Chondrocyte (in vitro differentiated cells): ENCODE measurements around the gene MCM5. TPM values are rescaled to one million over a fixed set of nuclear protein-coding genes. Genes with fewer than 3 reads are reported as not detected.

Experiments
- DNase-seq: peaks from one replicate; pipeline ENCODE4 v3.0.0; 2021; ENCODE audit warnings: mixed read lengths, low spot score
- H3K27ac Mint-ChIP-seq: one replicate; pipeline ENCODE4 v1.8.0; 2021; ENCODE audit warnings: mild to moderate bottlenecking, moderate library complexity, mixed read lengths; ENCODE audit not compliant: unreplicated experiment
- H3K27me3 Mint-ChIP-seq: 2 replicates; pipeline ENCODE4 v1.8.0; 2021; ENCODE audit warnings: low read depth, mixed read lengths
- H3K36me3 Mint-ChIP-seq: 2 replicates; pipeline ENCODE4 v1.8.0; 2021; ENCODE audit warnings: low read depth, mixed read lengths
- H3K4me1 Mint-ChIP-seq: 2 replicates; pipeline ENCODE4 v1.8.0; 2021; ENCODE audit warnings: low read depth, mild to moderate bottlenecking, mixed read lengths
- H3K4me3 Mint-ChIP-seq: one replicate; pipeline ENCODE4 v1.8.0; 2021; ENCODE audit warnings: mild to moderate bottlenecking, moderate library complexity, mixed read lengths; ENCODE audit not compliant: unreplicated experiment
- H3K9me3 Mint-ChIP-seq: 2 replicates; pipeline ENCODE4 v1.8.0; 2021; ENCODE audit warnings: low read depth, mixed read lengths
- total RNA-seq: library from RNA; stranded (reverse); gene quantifications from 3 replicates; pipeline ENCODE4 v1.2.1, GENCODE V29; 2021
- TF ChIP-seq, protein P1 (sequence below): fragments of 200-600 bp; sonication (generic); IDR thresholded peaks from 2 replicates; pipeline ENCODE4 v1.5.0; 2021; ENCODE audit warnings: antibody characterized with exemption, mild to moderate bottlenecking, moderate library complexity

The MCM5 gene
- total RNA-seq, 1 donor from 2014 or later = 14.4 TPM

DNA sequence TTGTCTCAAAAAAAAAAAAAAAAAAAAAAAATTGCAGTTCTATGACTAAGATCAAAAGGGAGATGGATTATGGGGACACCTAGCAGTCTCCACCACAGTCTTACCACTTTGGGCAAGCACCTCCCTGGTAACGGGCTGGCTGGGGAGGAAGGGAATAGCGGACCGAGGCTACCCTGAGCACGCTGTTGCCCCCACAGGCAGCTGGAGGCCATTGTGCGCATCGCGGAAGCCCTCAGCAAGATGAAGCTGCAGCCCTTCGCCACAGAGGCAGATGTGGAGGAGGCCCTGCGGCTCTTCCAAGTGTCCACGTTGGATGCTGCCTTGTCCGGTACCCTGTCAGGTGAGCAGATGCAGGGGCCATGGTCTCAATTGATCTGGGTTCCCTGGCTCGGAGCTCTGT is 21.2 kb downstream of the MCM5 start:
- TF ChIP-seq, protein P1, sequence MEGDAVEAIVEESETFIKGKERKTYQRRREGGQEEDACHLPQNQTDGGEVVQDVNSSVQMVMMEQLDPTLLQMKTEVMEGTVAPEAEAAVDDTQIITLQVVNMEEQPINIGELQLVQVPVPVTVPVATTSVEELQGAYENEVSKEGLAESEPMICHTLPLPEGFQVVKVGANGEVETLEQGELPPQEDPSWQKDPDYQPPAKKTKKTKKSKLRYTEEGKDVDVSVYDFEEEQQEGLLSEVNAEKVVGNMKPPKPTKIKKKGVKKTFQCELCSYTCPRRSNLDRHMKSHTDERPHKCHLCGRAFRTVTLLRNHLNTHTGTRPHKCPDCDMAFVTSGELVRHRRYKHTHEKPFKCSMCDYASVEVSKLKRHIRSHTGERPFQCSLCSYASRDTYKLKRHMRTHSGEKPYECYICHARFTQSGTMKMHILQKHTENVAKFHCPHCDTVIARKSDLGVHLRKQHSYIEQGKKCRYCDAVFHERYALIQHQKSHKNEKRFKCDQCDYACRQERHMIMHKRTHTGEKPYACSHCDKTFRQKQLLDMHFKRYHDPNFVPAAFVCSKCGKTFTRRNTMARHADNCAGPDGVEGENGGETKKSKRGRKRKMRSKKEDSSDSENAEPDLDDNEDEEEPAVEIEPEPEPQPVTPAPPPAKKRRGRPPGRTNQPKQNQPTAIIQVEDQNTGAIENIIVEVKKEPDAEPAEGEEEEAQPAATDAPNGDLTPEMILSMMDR = no peak
- no peaks in the 10 kb centered on the region for H3K27me3 Mint-ChIP-seq
- no peak overlapping the region for H3K4me3 Mint-ChIP-seq
- H3K4me1 Mint-ChIP-seq = peaks cover 5% of the 10 kb centered on the region
- peaks cover 15% of the 10 kb centered on the region for H3K36me3 Mint-ChIP-seq
- no peak for DNase-seq
- H3K9me3 Mint-ChIP-seq = no peaks in the 10 kb centered on the region
- no peak overlapping the region for H3K27ac Mint-ChIP-seq

DNA sequence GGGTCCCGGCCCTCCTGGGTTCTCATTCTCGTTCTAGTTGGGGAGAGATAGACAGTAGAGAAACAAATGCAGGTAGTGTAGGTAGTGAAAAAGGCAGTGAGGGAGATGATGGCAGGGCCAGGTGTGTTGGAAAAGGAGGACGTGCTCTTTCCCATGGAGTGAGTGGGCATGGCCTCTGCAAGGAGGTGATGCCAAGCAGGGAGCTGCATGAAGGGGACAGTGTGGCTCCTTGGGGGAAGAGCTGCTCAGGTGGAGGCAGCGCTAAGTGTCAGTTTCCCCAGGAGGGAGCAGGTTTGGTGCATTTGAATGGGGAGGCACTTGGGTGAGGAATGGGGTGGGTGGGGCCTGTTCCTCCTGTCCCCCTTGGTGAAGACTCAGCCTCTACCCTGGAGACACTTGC is 22.2 kb downstream of the MCM5 start:
- Mint-ChIP-seq H3K36me3 (peaks cover 8% of the 10 kb centered on the region), H3K4me3 (no peak overlapping the region), H3K27ac (no peak overlapping the region), H3K27me3 (no peaks in the 10 kb centered on the region), H3K9me3 (no peaks in the 10 kb centered on the region), H3K4me1 (peaks cover 14% of the 10 kb centered on the region)
- TF ChIP-seq, protein P1 = no peak
- DNase-seq = no peak

DNA sequence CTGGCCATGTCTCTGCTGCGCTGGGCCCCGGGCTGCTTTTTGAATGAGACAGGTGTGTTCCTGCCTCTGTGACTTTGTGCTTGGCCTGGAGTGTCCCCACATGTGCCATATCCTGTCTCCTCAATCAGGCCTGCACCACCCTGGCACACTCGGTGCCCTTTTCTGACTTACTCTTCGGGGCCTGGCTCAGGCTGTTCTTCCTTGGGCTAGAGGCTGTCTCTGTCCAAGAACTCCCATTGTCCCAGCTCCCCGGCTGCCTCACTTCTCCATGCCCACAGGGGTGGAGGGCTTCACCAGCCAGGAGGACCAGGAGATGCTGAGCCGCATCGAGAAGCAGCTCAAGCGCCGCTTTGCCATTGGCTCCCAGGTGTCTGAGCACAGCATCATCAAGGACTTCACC is 23.0 kb downstream of the MCM5 start:
- Mint-ChIP-seq H3K27me3 (no peaks in the 10 kb centered on the region), H3K4me3 (no peak overlapping the region), H3K4me1 (peaks cover 14% of the 10 kb centered on the region), H3K27ac (no peak overlapping the region), H3K36me3 (peaks cover 5% of the 10 kb centered on the region), H3K9me3 (no peaks in the 10 kb centered on the region)
- DNase-seq = no peak
- TF ChIP-seq, protein P1 = no peak

DNA sequence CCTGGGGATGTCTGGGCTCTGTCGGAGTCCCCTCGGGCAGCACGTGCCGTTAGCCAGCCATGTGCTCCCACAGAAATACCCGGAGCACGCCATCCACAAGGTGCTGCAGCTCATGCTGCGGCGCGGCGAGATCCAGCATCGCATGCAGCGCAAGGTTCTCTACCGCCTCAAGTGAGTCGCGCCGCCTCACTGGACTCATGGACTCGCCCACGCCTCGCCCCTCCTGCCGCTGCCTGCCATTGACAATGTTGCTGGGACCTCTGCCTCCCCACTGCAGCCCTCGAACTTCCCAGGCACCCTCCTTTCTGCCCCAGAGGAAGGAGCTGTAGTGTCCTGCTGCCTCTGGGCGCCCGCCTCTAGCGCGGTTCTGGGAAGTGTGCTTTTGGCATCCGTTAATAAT is 24.1 kb downstream of the MCM5 start:
- no peak overlapping the region for H3K4me3 Mint-ChIP-seq
- H3K27me3 Mint-ChIP-seq = no peaks in the 10 kb centered on the region
- H3K27ac Mint-ChIP-seq = no peak overlapping the region
- H3K9me3 Mint-ChIP-seq = no peaks in the 10 kb centered on the region
- no peak for DNase-seq
- TF ChIP-seq, protein P1 = no peak
- H3K4me1 Mint-ChIP-seq = peaks cover 14% of the 10 kb centered on the region
- H3K36me3 Mint-ChIP-seq = peaks cover 4% of the 10 kb centered on the region

DNA sequence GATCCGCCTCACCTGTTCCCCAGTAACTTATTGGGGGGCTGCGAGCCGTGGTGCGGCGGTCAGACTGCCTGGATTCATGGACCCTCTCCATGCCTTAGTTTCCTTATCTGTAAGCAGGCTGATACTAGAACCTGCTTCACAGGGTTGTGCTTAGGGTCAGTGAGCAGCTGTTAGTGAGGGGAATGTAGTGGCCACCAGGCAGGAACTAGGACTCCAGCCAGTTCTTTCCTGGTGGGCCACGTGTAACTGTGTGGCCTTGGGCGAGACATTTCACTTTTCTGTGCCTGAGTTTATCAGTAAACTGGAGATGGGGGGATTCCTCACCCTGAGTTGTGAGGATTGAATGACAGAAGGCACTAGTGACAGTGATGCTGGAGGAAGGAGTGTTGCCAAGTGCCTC is 24.8 kb downstream of the MCM5 start:
- Mint-ChIP-seq H3K4me1 (peaks cover 14% of the 10 kb centered on the region), H3K36me3 (peaks cover 4% of the 10 kb centered on the region), H3K9me3 (no peaks in the 10 kb centered on the region), H3K27me3 (no peaks in the 10 kb centered on the region), H3K4me3 (no peak overlapping the region), H3K27ac (peak overlapping the region; percentile 2)
- TF ChIP-seq, protein P1 = no peak
- no peak for DNase-seq
